Colonic mucosa (tissue), 4 donors: ENCODE measurements around the gene AMH. TPM values are rescaled to one million over a fixed set of nuclear protein-coding genes. Genes with fewer than 3 reads are reported as not detected.
"Not testable (repeated sequence)": the region's sequence is repeated elsewhere in the genome, so short reads cannot be mapped to it uniquely, and the experiment has no call there.

Experiments
- DNase-seq: peaks from one replicate; pipeline ENCODE4 v3.0.0-alpha.2; 2020
- H3K27ac ChIP-seq: fragments of 200-600 bp; one replicate; pipeline ENCODE4 v1.8.0; 2021
- H3K27me3 ChIP-seq: fragments of 200-600 bp; one replicate; pipeline ENCODE4 v1.8.0; 2021
- H3K36me3 ChIP-seq: fragments of 200-600 bp; one replicate; pipeline ENCODE4 v1.8.0; 2021
- H3K4me1 ChIP-seq: fragments of 200-600 bp; one replicate; pipeline ENCODE4 v1.8.0; 2021; ENCODE audit warnings: mild to moderate bottlenecking
- H3K4me3 ChIP-seq: fragments of 200-600 bp; one replicate; pipeline ENCODE4 v1.8.0; 2021
- H3K9ac ChIP-seq, 2 donors: one replicate each; pipeline ENCODE4 v1.7.0; 2013; ENCODE audit warnings: control low read depth in 2 of 2, low read depth in 2 of 2, low read length in 2 of 2
- H3K9me3 ChIP-seq: fragments of 200-600 bp; one replicate; pipeline ENCODE4 v1.8.0; 2021
- intact Hi-C: fragments of 100-400 bp; cut with DNase I; formaldehyde crosslinking; loops from one replicate; pipeline ENCODE4 v1.14.1; 2022
- total RNA-seq, 2 donors: library from RNA; stranded (reverse); fragmentation: NEBNext Ultra II Directional in 1 of 2; extraction: Animal tissue kit (Norgen Biotek cat#: 25700) in 1 of 2; gene quantifications; one replicate each; pipeline ENCODE4 v1.2.1, GENCODE V29; 2021
- TF ChIP-seq, protein P1 (sequence below): fragments of 200-600 bp; IDR thresholded peaks from one replicate; pipeline ENCODE4 v1.8.0; 2022; ENCODE audit warnings: antibody characterized with exemption, mild to moderate bottlenecking
- donor health status: healthy.
- donor health status: DM: no; HTN: no; CAD: no.
- donor health status: DM: no; HTN: no; CAD: no.

The AMH gene
- total RNA-seq, 2 donors from 2014 or later, result 0.90 to 5.1 TPM

DNA sequence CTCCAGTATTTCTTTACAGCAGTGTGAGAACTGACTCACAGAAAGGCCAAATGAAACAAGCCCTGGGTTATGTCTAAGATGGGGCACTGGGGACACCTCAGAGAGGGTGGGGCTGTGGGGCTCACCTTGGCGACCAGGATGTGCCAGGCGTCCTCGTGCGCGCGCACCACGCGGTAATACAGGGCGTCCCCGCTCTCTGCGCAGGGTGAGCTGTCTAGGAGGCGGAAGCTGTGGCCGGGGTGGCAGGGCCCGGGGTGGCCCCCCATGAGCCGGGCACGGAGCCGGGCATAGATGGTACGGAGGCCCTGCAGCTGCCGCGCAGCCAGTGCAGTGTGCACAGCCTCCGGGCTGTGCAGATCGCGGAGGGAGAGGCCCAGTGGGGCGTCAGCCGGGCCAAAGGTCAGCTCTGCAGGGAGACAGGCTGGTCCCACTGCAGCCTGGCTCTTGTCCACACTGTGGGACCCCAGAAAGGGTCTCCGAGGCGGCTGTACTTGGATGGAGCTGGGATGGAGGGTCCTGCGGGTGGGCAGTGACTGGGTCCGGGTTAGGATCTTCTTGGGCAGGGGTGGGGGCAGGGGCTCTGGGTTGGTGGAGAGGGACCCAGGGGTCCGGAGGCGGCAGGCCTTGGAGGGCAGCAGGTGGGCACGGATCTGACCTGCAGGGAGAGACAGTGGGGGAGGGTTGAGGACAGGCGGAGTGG lies 29.5 kb downstream of the AMH start:
- H3K27ac ChIP-seq, result no peak overlapping the region
- intact Hi-C loops, result loop anchor here (5.0 kb wide), 1 partner anchor 39 kb away; no protein-coding TSS in a partner anchor
- no peak overlapping the region for H3K9ac ChIP-seq
- peak; percentile 67 for DNase-seq
- no peak overlapping the region for H3K4me3 ChIP-seq
- no peaks in the 10 kb centered on the region for H3K36me3 ChIP-seq
- TF ChIP-seq, protein P1, sequence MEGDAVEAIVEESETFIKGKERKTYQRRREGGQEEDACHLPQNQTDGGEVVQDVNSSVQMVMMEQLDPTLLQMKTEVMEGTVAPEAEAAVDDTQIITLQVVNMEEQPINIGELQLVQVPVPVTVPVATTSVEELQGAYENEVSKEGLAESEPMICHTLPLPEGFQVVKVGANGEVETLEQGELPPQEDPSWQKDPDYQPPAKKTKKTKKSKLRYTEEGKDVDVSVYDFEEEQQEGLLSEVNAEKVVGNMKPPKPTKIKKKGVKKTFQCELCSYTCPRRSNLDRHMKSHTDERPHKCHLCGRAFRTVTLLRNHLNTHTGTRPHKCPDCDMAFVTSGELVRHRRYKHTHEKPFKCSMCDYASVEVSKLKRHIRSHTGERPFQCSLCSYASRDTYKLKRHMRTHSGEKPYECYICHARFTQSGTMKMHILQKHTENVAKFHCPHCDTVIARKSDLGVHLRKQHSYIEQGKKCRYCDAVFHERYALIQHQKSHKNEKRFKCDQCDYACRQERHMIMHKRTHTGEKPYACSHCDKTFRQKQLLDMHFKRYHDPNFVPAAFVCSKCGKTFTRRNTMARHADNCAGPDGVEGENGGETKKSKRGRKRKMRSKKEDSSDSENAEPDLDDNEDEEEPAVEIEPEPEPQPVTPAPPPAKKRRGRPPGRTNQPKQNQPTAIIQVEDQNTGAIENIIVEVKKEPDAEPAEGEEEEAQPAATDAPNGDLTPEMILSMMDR, result no peak
- H3K27me3 ChIP-seq, result peaks cover 12% of the 10 kb centered on the region
- H3K9me3 ChIP-seq, result no peaks in the 10 kb centered on the region
- H3K4me1 ChIP-seq, result peaks cover 21% of the 10 kb centered on the region

DNA sequence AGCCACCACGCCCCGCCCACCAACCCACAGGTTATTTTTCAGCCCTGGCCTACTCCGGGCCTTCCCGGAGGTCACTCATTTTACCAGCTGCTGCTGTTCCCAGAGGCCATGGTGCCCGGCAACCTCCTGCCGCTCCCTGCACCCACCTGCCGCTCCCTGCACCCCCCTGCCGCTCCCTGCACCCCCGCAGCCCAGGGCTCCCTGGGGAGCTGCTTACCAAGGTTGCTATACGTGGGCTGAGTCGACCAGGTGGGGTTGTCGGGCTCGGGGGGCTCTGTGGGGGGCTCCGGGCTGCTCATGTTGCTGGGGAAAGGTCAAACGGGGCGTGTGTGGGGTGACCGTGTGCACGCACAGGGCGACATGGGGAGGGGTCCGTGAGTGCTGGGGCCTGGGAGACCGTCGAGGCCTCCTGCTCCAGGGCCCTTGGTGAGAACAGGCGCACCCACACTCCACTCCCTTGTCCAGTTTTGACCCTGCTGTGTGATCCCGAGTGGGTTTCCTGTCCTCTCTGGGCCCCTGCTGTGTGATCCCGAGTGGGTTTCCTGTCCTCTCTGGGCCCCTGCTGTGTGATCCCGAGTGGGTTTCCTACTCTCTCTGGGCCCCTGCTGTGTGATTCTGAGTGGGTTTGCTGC lies 31.6 kb downstream of the AMH start:
- Histone ChIP-seq H3K36me3 (no peaks in the 10 kb centered on the region), H3K4me3 (no peak overlapping the region), H3K9me3 (no peaks in the 10 kb centered on the region), H3K27ac (no peak overlapping the region), H3K27me3 (peaks cover 12% of the 10 kb centered on the region), H3K4me1 (peaks cover 6% of the 10 kb centered on the region), H3K9ac (no peak overlapping the region)
- intact Hi-C loops, result no loop called here
- TF ChIP-seq, protein P1, result no peak
- DNase-seq, result no peak

DNA sequence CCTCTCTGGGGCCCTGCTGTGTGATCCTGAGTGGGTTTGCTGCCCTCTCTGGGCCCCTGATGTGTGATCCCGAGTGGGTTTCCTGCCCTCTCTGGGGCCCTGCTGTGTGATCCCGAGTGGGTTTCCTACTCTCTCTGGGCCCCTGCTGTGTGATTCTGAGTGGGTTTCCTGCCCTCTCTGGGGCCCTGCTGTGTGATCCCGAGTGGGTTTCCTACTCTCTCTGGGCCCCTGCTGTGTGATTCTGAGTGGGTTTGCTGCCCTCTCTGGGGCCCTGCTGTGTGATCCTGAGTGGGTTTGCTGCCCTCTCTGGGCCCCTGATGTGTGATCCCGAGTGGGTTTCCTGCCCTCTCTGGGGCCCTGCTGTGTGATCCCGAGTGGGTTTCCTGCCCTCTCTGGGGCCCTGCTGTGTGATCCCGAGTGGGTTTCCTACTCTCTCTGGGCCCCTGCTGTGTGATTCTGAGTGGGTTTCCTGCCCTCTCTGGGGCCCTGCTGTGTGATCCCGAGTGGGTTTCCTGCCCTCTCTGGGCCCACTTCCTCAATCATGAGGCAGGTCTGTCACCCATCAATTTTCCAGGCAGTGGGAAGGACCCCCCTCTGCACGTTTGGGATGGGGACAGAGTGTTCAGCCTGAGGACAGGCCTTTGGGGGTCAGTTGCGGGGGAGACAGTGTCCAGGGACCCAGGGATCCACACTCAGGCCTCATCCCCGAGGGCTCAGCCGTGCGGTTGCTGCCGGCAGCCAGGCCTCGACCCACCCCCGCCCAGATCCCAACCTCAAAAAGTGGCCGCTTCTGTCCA lies 32.3 kb downstream of the AMH start:
- intact Hi-C loops, DNase-seq, H3K9me3 ChIP-seq, H3K36me3 ChIP-seq, H3K4me1 ChIP-seq: not testable (repeated sequence)
- Histone ChIP-seq H3K9ac (peak overlapping the region; percentile 28 to 35), H3K27ac (peak overlapping the region; percentile 6), H3K27me3 (peaks cover 12% of the 10 kb centered on the region), H3K4me3 (peak overlapping the region; percentile 21)

DNA sequence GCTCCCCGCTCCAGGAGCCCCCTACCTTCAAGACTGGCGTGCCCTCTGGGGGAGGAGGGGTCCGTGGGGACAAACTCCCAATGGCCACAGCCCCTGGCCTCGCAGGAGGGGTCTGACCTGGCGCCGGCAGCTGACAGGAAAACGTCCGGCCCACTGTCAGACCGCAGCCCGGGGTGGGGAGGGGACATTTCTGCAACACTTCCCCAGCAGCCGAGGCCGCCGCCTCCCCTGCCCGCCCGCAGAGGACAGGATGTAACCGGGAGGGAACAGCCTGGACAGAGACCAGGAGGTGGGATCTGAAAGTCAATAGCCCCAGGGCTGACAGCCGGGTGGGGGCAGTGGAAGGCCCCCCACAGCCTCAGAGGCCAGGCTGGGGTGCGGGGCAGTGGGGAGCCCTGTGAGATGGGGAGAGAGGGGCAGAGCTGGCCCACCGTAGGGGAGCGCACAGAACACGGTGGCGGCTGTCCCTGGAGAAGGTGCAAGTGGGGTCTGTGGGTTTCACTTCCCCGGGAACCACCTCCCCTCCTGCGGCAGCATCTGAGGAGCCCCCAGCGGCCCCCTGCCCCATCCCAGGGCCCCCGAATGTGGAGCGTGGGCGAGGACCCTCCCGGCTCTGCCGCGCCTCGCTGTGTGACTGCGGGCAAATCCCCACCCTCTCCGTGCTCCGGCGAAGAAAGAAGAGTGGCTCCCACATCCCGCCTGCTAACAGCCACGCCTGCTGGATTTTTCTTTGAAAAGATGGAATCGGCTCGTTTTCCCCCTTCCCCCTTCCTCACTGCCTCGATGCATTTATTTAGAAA lies 33.1 kb downstream of the AMH start, which contains the start of gene PEAK3:
PEAK3 (minus strand) TSS at position 114 of the 800 bp plus-strand sequence. CDS start 1,244 bp downstream, outside the sequence.
- peaks cover 12% of the 10 kb centered on the region for H3K27me3 ChIP-seq
- H3K4me3 ChIP-seq, result peak within 1 kb of the TSS; percentile 21
- H3K9me3 ChIP-seq, result no peaks in the 10 kb centered on the region
- intact Hi-C loops, result no loop called here
- TF ChIP-seq, protein P1, result no peak
- H3K27ac ChIP-seq, result peak within 1 kb of the TSS; percentile 6
- DNase-seq, result peak; percentile 67
- H3K36me3 ChIP-seq, result no peaks in the 10 kb centered on the region
- peak within 1 kb of the TSS; percentile 28 to 40 for H3K9ac ChIP-seq
- peaks cover 6% of the 10 kb centered on the region for H3K4me1 ChIP-seq

DNA sequence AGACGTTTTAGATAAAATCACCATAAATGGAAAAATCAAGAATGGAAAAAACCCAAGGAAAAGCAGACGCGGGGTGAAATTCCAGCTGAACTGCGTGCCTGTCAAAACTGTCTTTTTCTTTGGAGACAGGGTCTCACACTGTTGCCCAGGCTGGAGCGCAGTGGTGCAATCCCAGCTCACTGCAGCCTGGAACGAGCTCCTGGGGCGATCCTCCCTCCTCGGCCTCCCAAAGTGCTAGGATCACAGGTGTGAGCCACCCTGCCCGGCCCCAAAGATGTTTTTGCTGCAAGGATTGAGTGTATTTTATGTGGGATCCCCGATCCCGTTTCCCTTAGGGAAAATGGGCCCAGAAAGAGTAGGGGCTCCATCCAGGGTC lies 33.7 kb downstream of the AMH start:
- TF ChIP-seq, protein P1, result no peak
- peaks cover 6% of the 10 kb centered on the region for H3K4me1 ChIP-seq
- intact Hi-C loops, result no loop called here
- H3K9me3 ChIP-seq, result no peaks in the 10 kb centered on the region
- no peak overlapping the region for H3K9ac ChIP-seq
- no peaks in the 10 kb centered on the region for H3K36me3 ChIP-seq
- no peak for DNase-seq
- H3K4me3 ChIP-seq, result no peak overlapping the region
- peaks cover 12% of the 10 kb centered on the region for H3K27me3 ChIP-seq
- H3K27ac ChIP-seq, result no peak overlapping the region
